Immature natural killer cell (primary cell): Measurements from ENCODE around the gene C10orf71. TPM values are rescaled to one million over a fixed set of nuclear protein-coding genes. Genes with fewer than 3 reads are reported as not detected.

Experiments
- DNase-seq, 3 donors: peaks; one replicate each; pipeline ENCODE4 v3.0.0; 2022; ENCODE audit warnings: mixed read lengths in 1 of 3
- H3K27ac Mint-ChIP-seq, 6 donors: one replicate each; pipeline ENCODE4 v1.8.0; 2020; ENCODE audit warnings: mixed read lengths in 6 of 6, mild to moderate bottlenecking in 5 of 6, inconsistent platforms in 4 of 6, moderate library complexity in 3 of 6
- H3K27me3 Mint-ChIP-seq, 3 donors: one replicate each; pipeline ENCODE4 v1.8.0; 2020 to 2021; ENCODE audit warnings: low read depth in 3 of 3, mild to moderate bottlenecking in 3 of 3, mixed read lengths in 3 of 3, moderate library complexity in 3 of 3, inconsistent platforms in 1 of 3
- H3K36me3 Mint-ChIP-seq, 3 donors: one replicate each; pipeline ENCODE4 v1.8.0; 2020; ENCODE audit warnings: mixed read lengths in 3 of 3, inconsistent platforms in 2 of 3, mild to moderate bottlenecking in 2 of 3
- H3K4me1 Mint-ChIP-seq, 2 donors: one replicate each; pipeline ENCODE4 v1.8.0; 2020; ENCODE audit warnings: inconsistent platforms in 2 of 2, mild to moderate bottlenecking in 2 of 2, mixed read lengths in 2 of 2, moderate library complexity in 1 of 2
- H3K4me3 Mint-ChIP-seq, 5 donors: one replicate each; pipeline ENCODE4 v1.8.0; 2020; ENCODE audit warnings: mild to moderate bottlenecking in 5 of 5, mixed read lengths in 5 of 5, inconsistent platforms in 3 of 5, moderate library complexity in 3 of 5
- H3K9me3 Mint-ChIP-seq, 6 donors: one replicate each; pipeline ENCODE4 v1.8.0; 2020; ENCODE audit warnings: mild to moderate bottlenecking in 6 of 6, mixed read lengths in 6 of 6, inconsistent platforms in 4 of 6, moderate library complexity in 3 of 6
- polyA plus RNA-seq, 3 donors: library from polyadenylated mRNA; unstranded; fragments of 300-500 nt; fragmentation: Illumina TruSeq; gene quantifications; one replicate each; pipeline ENCODE4 v1.2.3, GENCODE V29; 2021

C10orf71 gene
- polyA plus RNA-seq, 3 donors from 2014 or later = not detected

DNA sequence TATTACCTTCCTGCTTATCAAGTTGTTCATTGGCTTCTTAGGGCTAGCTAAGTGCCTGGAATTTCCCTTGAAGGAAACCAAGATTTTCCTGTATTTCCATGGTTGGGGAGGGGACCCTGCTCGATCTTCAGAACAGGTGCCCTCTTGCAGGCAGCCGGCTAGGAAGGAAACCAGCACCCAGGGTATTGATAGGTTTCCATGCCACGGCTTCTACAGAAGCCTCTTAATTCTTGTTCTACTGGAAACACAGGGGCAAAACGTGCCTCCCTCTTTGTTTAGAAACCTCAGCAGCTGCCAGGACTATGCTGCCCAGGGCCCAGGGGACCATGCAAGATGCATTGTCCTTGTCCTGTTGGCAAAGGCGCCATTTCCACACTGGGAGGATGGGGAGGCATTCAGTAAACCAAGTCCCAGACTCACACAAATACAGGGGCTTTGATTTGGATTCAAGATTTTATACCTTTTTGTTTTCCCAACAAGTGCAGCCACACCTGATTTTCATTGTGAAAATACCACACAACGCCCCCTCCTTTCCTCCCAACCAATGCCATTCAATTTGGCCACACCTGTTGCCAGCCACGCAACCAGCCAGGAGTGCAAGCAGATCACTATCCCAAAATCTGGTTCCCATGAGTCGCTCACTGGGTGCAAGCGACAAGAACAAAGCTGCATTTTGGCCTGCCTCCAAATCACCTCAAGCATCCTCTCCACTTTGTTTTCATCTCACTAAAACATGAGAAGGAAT is 29.6 kb downstream of the C10orf71 start:
- peaks cover 0 to 3% (median 0%) of the 10 kb centered on the region in 3 donors for H3K36me3 Mint-ChIP-seq
- no peaks in the 10 kb centered on the region for H3K9me3 Mint-ChIP-seq
- H3K27me3 Mint-ChIP-seq = peaks cover 0 to 4% (median under 1%) of the 10 kb centered on the region in 3 donors
- no peak overlapping the region for H3K4me3 Mint-ChIP-seq
- DNase-seq = no peak
- H3K27ac Mint-ChIP-seq = no peak overlapping the region
- H3K4me1 Mint-ChIP-seq = no peaks in the 10 kb centered on the region

DNA sequence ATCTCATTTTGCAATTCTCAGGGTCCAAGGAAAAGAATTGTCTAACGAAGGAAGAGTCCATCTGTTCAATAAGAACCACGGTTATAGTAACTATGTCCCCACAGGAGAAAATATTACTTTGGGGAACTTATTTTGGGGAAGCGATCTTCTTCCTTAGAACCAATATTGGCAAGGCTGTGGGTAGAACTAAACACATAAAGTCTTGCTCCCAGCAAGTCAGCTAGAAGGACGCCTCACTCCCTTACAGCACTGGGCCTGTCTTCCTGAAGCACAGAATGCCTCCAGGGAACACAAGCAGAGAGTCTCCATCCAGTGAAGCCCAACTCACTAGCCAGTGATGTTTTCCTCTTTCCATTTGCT is 30.2 kb downstream of the C10orf71 start:
- Mint-ChIP-seq H3K4me3 (no peak overlapping the region), H3K27me3 (peaks cover 0 to 5% (median 3%) of the 10 kb centered on the region in 3 donors), H3K4me1 (peaks cover 0 to under 1% of the 10 kb centered on the region in 2 donors), H3K9me3 (no peaks in the 10 kb centered on the region), H3K27ac (no peak overlapping the region), H3K36me3 (peaks cover 0 to 3% (median 3%) of the 10 kb centered on the region in 3 donors)
- no peak for DNase-seq

GRCh38 chr10:49330127-49330665 is 31.2 kb downstream of the C10orf71 start:
- no peak overlapping the region for H3K27ac Mint-ChIP-seq
- H3K9me3 Mint-ChIP-seq = peaks cover 0 to 6% (median under 1%) of the 10 kb centered on the region in 6 donors
- H3K36me3 Mint-ChIP-seq = peaks cover 0 to 4% (median 3%) of the 10 kb centered on the region in 3 donors
- no peak for DNase-seq
- no peak overlapping the region for H3K4me3 Mint-ChIP-seq
- peaks cover 8 to 12% of the 10 kb centered on the region in 2 donors for H3K4me1 Mint-ChIP-seq
- peaks cover 0 to 6% (median 3%) of the 10 kb centered on the region in 3 donors for H3K27me3 Mint-ChIP-seq

- Mint-ChIP-seq H3K36me3 (peaks cover 0 to 14% (median 10%) of the 10 kb centered on the region in 3 donors), H3K27me3 (peaks cover 3 to 8% (median 5%) of the 10 kb centered on the region in 3 donors), H3K4me3 (no peak overlapping the region), H3K27ac (no peak overlapping the region), H3K4me1 (peaks cover 18 to 22% of the 10 kb centered on the region in 2 donors), H3K9me3 (peaks cover 0 to 11% (median 5%) of the 10 kb centered on the region in 6 donors)
- no peak for DNase-seq
Measured at GRCh38 chr10:49331431-49331830, 32.5 kb downstream of the C10orf71 start.

GRCh38 chr10:49332333-49332732 is 33.4 kb downstream of the C10orf71 start:
- Mint-ChIP-seq H3K9me3 (peaks cover 0 to 11% (median 5%) of the 10 kb centered on the region in 6 donors), H3K36me3 (peaks cover 0 to 14% (median 10%) of the 10 kb centered on the region in 3 donors), H3K27me3 (peaks cover 3 to 8% (median 5%) of the 10 kb centered on the region in 3 donors), H3K4me3 (no peak overlapping the region), H3K27ac (no peak overlapping the region), H3K4me1 (peaks cover 18 to 22% of the 10 kb centered on the region in 2 donors)
- no peak for DNase-seq

- peaks cover 18 to 22% of the 10 kb centered on the region in 2 donors for H3K4me1 Mint-ChIP-seq
- H3K36me3 Mint-ChIP-seq = peaks cover 0 to 14% (median 10%) of the 10 kb centered on the region in 3 donors
- no peak for DNase-seq
- peaks cover 0 to 11% (median 5%) of the 10 kb centered on the region in 6 donors for H3K9me3 Mint-ChIP-seq
- no peak overlapping the region for H3K27ac Mint-ChIP-seq
- peaks cover 3 to 8% (median 5%) of the 10 kb centered on the region in 3 donors for H3K27me3 Mint-ChIP-seq
- no peak overlapping the region for H3K4me3 Mint-ChIP-seq
Measured at GRCh38 chr10:49332768-49333167, 33.8 kb downstream of the C10orf71 start.

DNA sequence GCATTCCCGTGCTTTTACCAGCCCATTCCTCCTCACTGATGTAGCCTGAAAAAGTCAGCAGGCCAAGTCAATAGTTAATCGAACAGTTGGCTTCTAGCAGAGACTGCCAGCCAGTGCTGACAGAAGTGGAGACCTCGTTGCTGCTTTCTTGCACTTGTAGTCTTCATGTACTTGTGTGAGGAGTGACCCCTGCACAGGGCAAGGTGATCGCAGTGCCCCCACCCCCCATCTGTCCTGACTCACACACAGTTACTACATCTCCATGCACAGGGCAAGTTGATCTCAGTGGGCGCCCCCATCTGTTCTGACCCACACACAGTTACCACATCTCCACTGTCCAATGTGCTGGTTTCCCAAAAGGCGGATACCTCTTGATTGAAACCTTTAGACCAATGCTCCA is 34.2 kb downstream of the C10orf71 start:
- Mint-ChIP-seq H3K9me3 (peaks cover 0 to 11% (median 5%) of the 10 kb centered on the region in 6 donors), H3K36me3 (peaks cover 0 to 14% (median 10%) of the 10 kb centered on the region in 3 donors), H3K4me3 (no peak overlapping the region), H3K27me3 (peaks cover 3 to 8% (median 5%) of the 10 kb centered on the region in 3 donors), H3K27ac (no peak overlapping the region), H3K4me1 (peaks cover 18 to 22% of the 10 kb centered on the region in 2 donors)
- no peak for DNase-seq

DNA sequence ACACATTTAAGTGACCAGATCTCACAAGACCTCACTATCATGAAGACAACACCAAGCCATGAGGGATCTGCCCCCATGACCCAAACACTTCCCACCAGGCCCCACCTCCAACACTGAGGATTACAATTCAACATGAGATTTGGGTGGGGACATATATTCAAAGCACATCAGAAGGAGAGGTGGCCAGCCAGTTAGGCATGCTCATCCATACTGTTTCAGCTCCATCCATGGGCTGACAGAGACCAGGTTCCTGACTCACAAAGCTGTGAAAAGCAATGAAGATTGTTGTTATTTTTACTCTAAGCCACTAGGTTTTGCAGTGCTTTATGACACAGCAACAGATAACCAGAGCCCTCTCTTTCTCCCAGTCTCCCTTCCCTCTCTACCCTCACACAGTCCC is 36.0 kb downstream of the C10orf71 start:
- peaks cover 3 to 14% (median 5%) of the 10 kb centered on the region in 3 donors for H3K27me3 Mint-ChIP-seq
- peak overlapping the region in 3 of 5 donors; percentile 36 to 63 (median 38) for H3K4me3 Mint-ChIP-seq
- DNase-seq = no peak
- peaks cover 0 to 14% (median 10%) of the 10 kb centered on the region in 3 donors for H3K36me3 Mint-ChIP-seq
- H3K4me1 Mint-ChIP-seq = peaks cover 18 to 22% of the 10 kb centered on the region in 2 donors
- H3K27ac Mint-ChIP-seq = peak overlapping the region; percentile 49 to 92 (median 83)
- H3K9me3 Mint-ChIP-seq = peaks cover 0 to 11% (median 5%) of the 10 kb centered on the region in 6 donors

GRCh38 chr10:49335364-49335972 is 36.5 kb downstream of the C10orf71 start:
- Mint-ChIP-seq H3K4me3 (peak overlapping the region in 4 of 5 donors; percentile 13 to 63 (median 37)), H3K9me3 (peaks cover 0 to 11% (median 5%) of the 10 kb centered on the region in 6 donors), H3K36me3 (peaks cover 0 to 14% (median 9%) of the 10 kb centered on the region in 3 donors), H3K27ac (peak overlapping the region; percentile 49 to 92 (median 83)), H3K4me1 (peaks cover 18 to 22% of the 10 kb centered on the region in 2 donors), H3K27me3 (peaks cover 3 to 14% (median 5%) of the 10 kb centered on the region in 3 donors)
- peak in 1 of 3 donors; percentile 46 for DNase-seq

- Mint-ChIP-seq H3K4me1 (peaks cover 18 to 22% of the 10 kb centered on the region in 2 donors), H3K27ac (no peak overlapping the region), H3K27me3 (peaks cover 4 to 10% (median 5%) of the 10 kb centered on the region in 3 donors), H3K9me3 (peaks cover 0 to 11% (median 5%) of the 10 kb centered on the region in 6 donors), H3K4me3 (no peak overlapping the region), H3K36me3 (peaks cover 3 to 14% (median 7%) of the 10 kb centered on the region in 3 donors)
- no peak for DNase-seq
Measured at GRCh38 chr10:49338604-49339003, 39.6 kb downstream of the C10orf71 start.

DNA sequence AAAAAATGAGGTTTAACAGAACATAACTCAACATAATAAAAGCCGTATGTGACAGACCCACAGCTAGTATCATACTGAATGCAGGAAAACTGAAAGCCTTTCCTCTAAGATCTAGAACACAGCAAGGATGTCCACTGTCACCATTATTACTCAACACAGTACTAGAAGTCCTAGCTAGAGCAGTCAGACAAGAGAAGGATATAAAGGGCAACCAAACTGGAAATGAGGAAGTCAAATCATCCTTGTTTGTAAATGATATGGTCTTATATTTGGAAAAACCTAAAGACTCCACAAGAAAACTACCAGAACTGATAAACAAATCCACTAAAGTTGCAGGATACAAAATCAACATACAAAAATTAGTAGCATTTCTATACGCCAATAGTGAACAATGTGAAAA is 45.9 kb downstream of the C10orf71 start:
- H3K9me3 Mint-ChIP-seq = peaks cover 0 to 4% (median under 1%) of the 10 kb centered on the region in 6 donors
- DNase-seq = no peak
- H3K4me3 Mint-ChIP-seq = no peak overlapping the region
- peaks cover 3 to 4% (median 3%) of the 10 kb centered on the region in 3 donors for H3K36me3 Mint-ChIP-seq
- H3K27me3 Mint-ChIP-seq = peaks cover 0 to 6% (median 1%) of the 10 kb centered on the region in 3 donors
- H3K4me1 Mint-ChIP-seq = no peaks in the 10 kb centered on the region
- no peak overlapping the region for H3K27ac Mint-ChIP-seq

DNA sequence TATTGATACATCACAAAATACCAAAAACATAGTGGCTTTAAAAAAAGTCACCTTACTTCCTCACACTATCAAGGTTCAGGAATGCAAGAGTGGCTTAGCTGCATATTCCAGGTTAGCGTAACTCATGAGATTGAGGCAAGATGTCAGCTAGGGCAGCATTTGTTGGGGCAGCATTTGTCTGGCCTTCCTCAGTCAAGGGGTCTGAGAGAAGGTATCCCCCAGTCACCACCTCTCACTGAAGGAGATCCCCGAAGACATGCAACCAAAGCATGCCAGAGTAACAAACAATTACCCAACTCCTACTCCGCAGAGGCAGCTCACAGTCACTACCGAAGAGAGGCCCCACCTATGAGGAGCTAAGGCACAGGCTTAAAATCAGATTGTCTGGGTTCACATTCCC is 48.4 kb downstream of the C10orf71 start:
- DNase-seq = no peak
- H3K36me3 Mint-ChIP-seq = peaks cover 4 to 10% (median 6%) of the 10 kb centered on the region in 3 donors
- H3K4me3 Mint-ChIP-seq = no peak overlapping the region
- peaks cover 0 to 8% (median 0%) of the 10 kb centered on the region in 3 donors for H3K27me3 Mint-ChIP-seq
- no peaks in the 10 kb centered on the region for H3K4me1 Mint-ChIP-seq
- peaks cover 0 to 10% (median 7%) of the 10 kb centered on the region in 6 donors for H3K9me3 Mint-ChIP-seq
- H3K27ac Mint-ChIP-seq = no peak overlapping the region

DNA sequence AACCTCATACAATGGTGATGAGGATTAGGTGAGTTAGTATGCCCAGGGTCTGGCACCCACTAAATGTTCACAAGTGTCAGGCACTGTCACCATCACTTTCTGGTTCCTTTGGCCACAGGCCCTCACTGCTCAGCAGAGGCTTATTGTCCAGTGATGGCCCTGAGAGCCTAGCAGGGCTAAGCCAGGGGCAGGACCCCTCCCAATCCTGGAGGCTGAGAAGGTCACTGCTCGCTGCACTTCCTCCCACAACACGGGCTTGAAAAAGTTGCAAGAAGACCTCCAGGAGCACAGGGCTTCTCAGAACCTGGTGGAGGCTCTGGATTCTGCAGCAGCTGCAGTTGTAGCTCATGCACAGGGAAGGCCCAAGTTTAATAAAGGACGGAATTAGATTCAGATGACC is 48.9 kb downstream of the C10orf71 start:
- DNase-seq = no peak
- Mint-ChIP-seq H3K4me3 (no peak overlapping the region), H3K27ac (no peak overlapping the region), H3K9me3 (peaks cover 0 to 10% (median 7%) of the 10 kb centered on the region in 6 donors), H3K27me3 (peaks cover 0 to 8% (median 0%) of the 10 kb centered on the region in 3 donors), H3K36me3 (peaks cover 4 to 10% (median 4%) of the 10 kb centered on the region in 3 donors), H3K4me1 (no peaks in the 10 kb centered on the region)
